ENCODE measurements around the gene SUOX. TPM values are rescaled to one million over a fixed set of nuclear protein-coding genes. Genes with fewer than 3 reads are reported as not detected.

The SUOX gene
- total and polyA plus RNA-seq, 4 donors: 17.7 to 46.1 (median 41.1) TPM

DNA sequence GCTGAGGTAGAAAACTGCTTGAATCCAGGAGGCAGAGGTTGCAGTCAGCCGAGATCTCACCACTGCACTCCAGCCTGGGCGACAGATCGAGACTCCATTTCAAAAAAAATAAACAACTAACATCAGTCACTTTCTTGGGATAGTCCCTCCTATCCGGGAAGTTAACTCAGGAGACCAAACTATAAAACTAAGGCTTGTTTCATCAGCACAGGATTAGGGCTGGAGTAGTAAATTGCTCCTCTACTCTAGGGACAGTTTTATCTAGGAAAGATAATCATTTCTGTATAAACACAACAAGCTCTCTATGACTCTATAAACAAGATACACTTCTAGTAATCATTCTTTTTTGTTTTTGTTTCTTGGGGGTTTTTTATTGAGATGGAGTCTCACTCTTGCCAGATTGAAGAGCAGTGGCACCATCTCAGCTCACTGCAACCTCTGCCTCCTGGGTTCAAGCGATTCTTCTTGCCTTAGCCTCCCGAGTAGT, 56.4 kb downstream of the SUOX start:
- WGBS (ENCODE audit: insufficient coverage): 88% methylated on average over 4 of the region's 6 CpGs

More for the DNA sequence above, 56.4 kb downstream of the SUOX start:
- Histone ChIP-seq H3K27ac (ENCODE audit: low read depth, low read length) (no peak overlapping the region), H3K27me3 (ENCODE audit: control insufficient read depth, insufficient read depth, low read length) (no peaks in the 10 kb centered on the region), H3K4me3 (ENCODE audit: low read depth, low read length) (no peak overlapping the region), H3K4me1 (ENCODE audit: control insufficient read depth, insufficient read depth, low read length) (no peaks in the 10 kb centered on the region), H3K36me3 (ENCODE audit: control insufficient read depth, insufficient read depth, low read length) (no peaks in the 10 kb centered on the region), H3K9me3 (ENCODE audit: control insufficient read depth, insufficient read depth, low read length) (no peaks in the 10 kb centered on the region)
- no peak for DNase-seq (ENCODE audit: low read depth in 4 of 6, low spot score in 6 of 6)

Other genes with a start within 250 kb of the SUOX start
- gene SARNP, start 179.6 kb upstream of the SUOX start, total RNA-seq: 10 to 100 TPM; 52.9 to 98.1 TPM
- gene SARNP, start 179.6 kb upstream of the SUOX start, polyA plus RNA-seq (ENCODE audit: insufficient read length in 2 of 2): 10 to 100 TPM; 86.5 to 95.9 TPM
- 10 to 100 TPM; 12.6 to 29.9 TPM for gene ORMDL2, start 179.2 kb upstream of the SUOX start, total RNA-seq
- gene ORMDL2, start 179.2 kb upstream of the SUOX start, polyA plus RNA-seq (ENCODE audit: insufficient read length in 2 of 2): 10 to 100 TPM; 23.4 to 25.7 TPM
- gene DNAJC14, start 167.7 kb upstream of the SUOX start, total RNA-seq: 10 to 100 TPM; 27.7 to 40.1 TPM
- gene DNAJC14, start 167.7 kb upstream of the SUOX start, polyA plus RNA-seq (ENCODE audit: insufficient read length in 2 of 2): 10 to 100 TPM; 24.9 to 25.7 TPM
- gene MMP19, start 154.3 kb upstream of the SUOX start, total RNA-seq: 1 to 10 TPM in 1 of 2 donors, under 1 TPM in 1; 0.20 to 1.5 TPM
- gene MMP19, start 154.3 kb upstream of the SUOX start, polyA plus RNA-seq (ENCODE audit: insufficient read length in 2 of 2): under 1 TPM; 0.54 to 0.74 TPM
- gene PYM1, start 69.4 kb upstream of the SUOX start, total RNA-seq: 10 to 100 TPM; 17.8 to 31.5 TPM
- gene PYM1, start 69.4 kb upstream of the SUOX start, polyA plus RNA-seq (ENCODE audit: insufficient read length in 2 of 2): 10 to 100 TPM; 33.2 to 36.7 TPM
- gene DGKA, start 66.1 kb upstream of the SUOX start, total RNA-seq: 10 to 100 TPM; 19.5 to 33.3 TPM
- gene DGKA, start 66.1 kb upstream of the SUOX start, polyA plus RNA-seq (ENCODE audit: insufficient read length in 2 of 2): 10 to 100 TPM; 33.1 to 35.0 TPM
- 1 to 10 TPM in 1 of 2 donors, under 1 TPM in 1; 0.79 to 8.8 TPM for gene PMEL, start 31.2 kb upstream of the SUOX start, total RNA-seq
- gene PMEL, start 31.2 kb upstream of the SUOX start, polyA plus RNA-seq (ENCODE audit: insufficient read length in 2 of 2): 1 to 10 TPM in 1 of 2 donors, under 1 TPM in 1; 0.70 to 1.5 TPM
- 10 to 100 TPM; 14.5 to 54.4 TPM for gene CDK2, start 30.4 kb upstream of the SUOX start, total RNA-seq
- 10 to 100 TPM; 25.5 to 32.0 TPM for gene CDK2, start 30.4 kb upstream of the SUOX start, polyA plus RNA-seq (ENCODE audit: insufficient read length in 2 of 2)
- gene RAB5B, start 23.2 kb upstream of the SUOX start, total RNA-seq: 10 to 100 TPM; 77.5 to 93.7 TPM
- gene RAB5B, start 23.2 kb upstream of the SUOX start, polyA plus RNA-seq (ENCODE audit: insufficient read length in 2 of 2): 100 to 1,000 TPM; 153 to 160 TPM
- 1 to 10 TPM; 3.4 to 5.2 TPM for gene IKZF4, start 23.8 kb downstream of the SUOX start, total RNA-seq
- 10 to 100 TPM; 16.8 to 25.2 TPM for gene IKZF4, start 23.8 kb downstream of the SUOX start, polyA plus RNA-seq (ENCODE audit: insufficient read length in 2 of 2)
- gene RPS26, start 44.6 kb downstream of the SUOX start, total RNA-seq: 100 to 1,000 TPM in 1 of 2 donors, 10 to 100 TPM in 1; 97.6 to 270 TPM
- 100 to 1,000 TPM; 118 to 209 TPM for gene RPS26, start 44.6 kb downstream of the SUOX start, polyA plus RNA-seq (ENCODE audit: insufficient read length in 2 of 2)
- gene ERBB3, start 82.9 kb downstream of the SUOX start, total RNA-seq: 10 to 100 TPM; 41.1 to 73.9 TPM
- 10 to 100 TPM; 70.1 to 95.1 TPM for gene ERBB3, start 82.9 kb downstream of the SUOX start, polyA plus RNA-seq (ENCODE audit: insufficient read length in 2 of 2)
- gene PA2G4, start 107.3 kb downstream of the SUOX start, total RNA-seq: 100 to 1,000 TPM in 1 of 2 donors, 10 to 100 TPM in 1; 63.6 to 106 TPM
- 100 to 1,000 TPM; 123 to 126 TPM for gene PA2G4, start 107.3 kb downstream of the SUOX start, polyA plus RNA-seq (ENCODE audit: insufficient read length in 2 of 2)
- gene RPL41, start 119.4 kb downstream of the SUOX start, total RNA-seq: 1,000 to 10,000 TPM in 1 of 2 donors, 100 to 1,000 TPM in 1; 970 to 5,681 TPM
- gene RPL41, start 119.4 kb downstream of the SUOX start, polyA plus RNA-seq (ENCODE audit: insufficient read length in 2 of 2): 1,000 to 10,000 TPM; 2,766 to 3,172 TPM
- gene ZC3H10, start 121.0 kb downstream of the SUOX start, total RNA-seq: 1 to 10 TPM; 5.2 to 7.1 TPM
- 1 to 10 TPM; 4.1 to 6.0 TPM for gene ZC3H10, start 121.0 kb downstream of the SUOX start, polyA plus RNA-seq (ENCODE audit: insufficient read length in 2 of 2)
- 10 to 100 TPM; 72.6 to 76.6 TPM for gene ESYT1, start 131.0 kb downstream of the SUOX start, total RNA-seq
- 10 to 100 TPM; 42.6 to 49.7 TPM for gene ESYT1, start 131.0 kb downstream of the SUOX start, polyA plus RNA-seq (ENCODE audit: insufficient read length in 2 of 2)
- 100 to 1,000 TPM in 1 of 2 donors, 10 to 100 TPM in 1; 69.4 to 199 TPM for gene MYL6B, start 155.3 kb downstream of the SUOX start, total RNA-seq
- 100 to 1,000 TPM; 276 to 287 TPM for gene MYL6B, start 155.3 kb downstream of the SUOX start, polyA plus RNA-seq (ENCODE audit: insufficient read length in 2 of 2)
- 1,000 to 10,000 TPM in 1 of 2 donors, 100 to 1,000 TPM in 1; 887 to 2,396 TPM for gene MYL6, start 161.1 kb downstream of the SUOX start, total RNA-seq
- gene MYL6, start 161.1 kb downstream of the SUOX start, polyA plus RNA-seq (ENCODE audit: insufficient read length in 2 of 2): 1,000 to 10,000 TPM; 1,367 to 1,524 TPM
- gene SMARCC2, start 192.2 kb downstream of the SUOX start, total RNA-seq: 100 to 1,000 TPM in 1 of 2 donors, 10 to 100 TPM in 1; 66.2 to 104 TPM
- gene SMARCC2, start 192.2 kb downstream of the SUOX start, polyA plus RNA-seq (ENCODE audit: insufficient read length in 2 of 2): 100 to 1,000 TPM; 141 to 143 TPM
- gene RNF41, start 224.6 kb downstream of the SUOX start, total RNA-seq: 10 to 100 TPM; 58.0 to 75.1 TPM
- gene RNF41, start 224.6 kb downstream of the SUOX start, polyA plus RNA-seq (ENCODE audit: insufficient read length in 2 of 2): 10 to 100 TPM; 51.5 to 56.7 TPM
- 10 to 100 TPM; 20.8 to 45.5 TPM for gene NABP2, start 227.1 kb downstream of the SUOX start, total RNA-seq
- gene NABP2, start 227.1 kb downstream of the SUOX start, polyA plus RNA-seq (ENCODE audit: insufficient read length in 2 of 2): 10 to 100 TPM; 46.3 to 48.3 TPM
- under 1 TPM in 1 of 2 donors, not detected in 1; 0.66 TPM for gene SLC39A5, start 232.8 kb downstream of the SUOX start, total RNA-seq
- gene SLC39A5, start 232.8 kb downstream of the SUOX start, polyA plus RNA-seq (ENCODE audit: insufficient read length in 2 of 2): 1 to 10 TPM in 1 of 2 donors, under 1 TPM in 1; 0.60 to 1.9 TPM

All from spinal cord (tissue), 10 donors.